Measurements from ENCODE around the gene FANCD2. TPM values are rescaled to one million over a fixed set of nuclear protein-coding genes. Genes with fewer than 3 reads are reported as not detected.
A peak's percentile ranks its signal among the peaks of the same experiment; 100 is the strongest.
"Not testable (repeated sequence)": the region's sequence is repeated elsewhere in the genome, so short reads cannot be mapped to it uniquely, and the experiment has no call there.

FANCD2 gene
- polyA plus RNA-seq, 3 donors: 1.3 to 11.6 (median 2.4) TPM

DNA sequence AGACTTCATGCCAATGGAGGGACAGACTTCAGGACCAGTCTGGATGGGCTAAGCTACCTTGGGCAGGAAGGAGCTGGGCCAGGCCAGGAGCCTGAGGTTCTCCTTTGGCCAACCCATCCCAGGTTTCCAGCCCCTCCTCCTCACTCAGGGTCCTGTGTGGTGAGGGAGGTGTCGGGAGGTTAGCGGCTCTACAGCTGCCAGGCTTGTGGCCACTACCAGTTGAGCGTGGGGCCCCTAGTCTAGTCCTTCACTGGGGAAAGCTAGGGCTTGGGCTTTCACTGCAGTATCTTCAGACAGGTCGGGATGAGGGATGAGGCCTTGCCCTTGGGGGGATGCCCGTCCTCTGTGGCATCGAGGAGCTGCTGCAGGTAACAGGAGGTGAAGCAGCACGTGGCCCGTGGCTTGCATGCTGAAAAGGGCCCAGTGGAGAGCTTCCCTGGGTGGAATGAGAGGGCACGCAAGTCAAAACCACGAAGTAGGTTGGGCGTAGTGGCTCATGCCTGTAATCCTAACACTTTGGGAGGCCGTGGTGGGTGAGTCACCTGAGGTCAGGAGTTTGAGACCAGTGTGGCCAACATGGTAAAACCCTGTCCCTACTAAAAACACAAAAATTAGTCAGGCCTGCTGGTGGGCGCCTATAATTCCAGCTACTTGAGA, 8.5 kb upstream of the FANCD2 start:
- peak overlapping the region in 3 of 7 donors; percentile 43 to 63 (median 53) for H3K27ac Mint-ChIP-seq
- no peaks in the 10 kb centered on the region for H3K27me3 Mint-ChIP-seq (ENCODE audit: low read depth in 3 of 3)
- H3K27me3 ChIP-seq (ENCODE audit: control insufficient read depth in 2 of 2, insufficient read depth in 2 of 2, low read length in 2 of 2): no peaks in the 10 kb centered on the region
- H3K36me3 ChIP-seq (replicated peaks in 1 of 2; ENCODE audit: control insufficient read depth in 1 of 2, insufficient read depth in 2 of 2, low read length in 2 of 2): peaks cover 45 to 55% of the 10 kb centered on the region in 2 donors
- H3K9ac ChIP-seq (ENCODE audit: insufficient read depth, low read length, poor library complexity, severe bottlenecking): no peak overlapping the region
- H2AFZ ChIP-seq (ENCODE audit: insufficient read depth, low read depth, low read length, poor library complexity, severe bottlenecking): no peak overlapping the region
- intact Hi-C loops (cut with micrococcal nuclease): no loop called here
- H3K4me2 ChIP-seq (replicated peaks; ENCODE audit: extremely low read depth, low read length, poor library complexity, severe bottlenecking): no peak overlapping the region
- H3K4me3 Mint-ChIP-seq: no peak overlapping the region
- peaks cover 41 to 62% of the 10 kb centered on the region in 2 donors for H3K36me3 Mint-ChIP-seq
- H3K27ac ChIP-seq (ENCODE audit: low read depth in 1 of 2, low read length in 2 of 2): peak overlapping the region in 1 of 2 donors; percentile 56
- 68% methylated on average over 7 of the region's 13 CpGs for WGBS (ENCODE audit: insufficient coverage)
- peaks cover 0 to 2% (median 0%) of the 10 kb centered on the region in 7 donors for H3K9me3 Mint-ChIP-seq
- DNase-seq: peak in 2 of 3 donors; percentile 14 to 69
- peaks cover 25 to 27% of the 10 kb centered on the region in 2 donors for H3K4me1 ChIP-seq (ENCODE audit: control insufficient read depth in 1 of 2, insufficient read depth in 2 of 2, low read length in 2 of 2)
- H3K79me2 ChIP-seq (ENCODE audit: insufficient read depth, low read length): peaks cover 25% of the 10 kb centered on the region
- H3K4me1 Mint-ChIP-seq: peaks cover 46% of the 10 kb centered on the region
- H3K4me3 ChIP-seq (replicated peaks in 1 of 3; ENCODE audit: low read depth in 2 of 3, low read length in 3 of 3): no peak overlapping the region
- no peaks in the 10 kb centered on the region for H4K20me1 ChIP-seq (ENCODE audit: insufficient read depth, low read length)
- TF ChIP-seq, protein P1, sequence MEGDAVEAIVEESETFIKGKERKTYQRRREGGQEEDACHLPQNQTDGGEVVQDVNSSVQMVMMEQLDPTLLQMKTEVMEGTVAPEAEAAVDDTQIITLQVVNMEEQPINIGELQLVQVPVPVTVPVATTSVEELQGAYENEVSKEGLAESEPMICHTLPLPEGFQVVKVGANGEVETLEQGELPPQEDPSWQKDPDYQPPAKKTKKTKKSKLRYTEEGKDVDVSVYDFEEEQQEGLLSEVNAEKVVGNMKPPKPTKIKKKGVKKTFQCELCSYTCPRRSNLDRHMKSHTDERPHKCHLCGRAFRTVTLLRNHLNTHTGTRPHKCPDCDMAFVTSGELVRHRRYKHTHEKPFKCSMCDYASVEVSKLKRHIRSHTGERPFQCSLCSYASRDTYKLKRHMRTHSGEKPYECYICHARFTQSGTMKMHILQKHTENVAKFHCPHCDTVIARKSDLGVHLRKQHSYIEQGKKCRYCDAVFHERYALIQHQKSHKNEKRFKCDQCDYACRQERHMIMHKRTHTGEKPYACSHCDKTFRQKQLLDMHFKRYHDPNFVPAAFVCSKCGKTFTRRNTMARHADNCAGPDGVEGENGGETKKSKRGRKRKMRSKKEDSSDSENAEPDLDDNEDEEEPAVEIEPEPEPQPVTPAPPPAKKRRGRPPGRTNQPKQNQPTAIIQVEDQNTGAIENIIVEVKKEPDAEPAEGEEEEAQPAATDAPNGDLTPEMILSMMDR (IDR thresholded peaks at IDR 0.05): no peak
- no peaks in the 10 kb centered on the region for H3K9me3 ChIP-seq (replicated peaks in 1 of 2; ENCODE audit: control insufficient read depth in 1 of 2, insufficient read depth in 1 of 2, low read length in 2 of 2)

- H3K9ac ChIP-seq (ENCODE audit: insufficient read depth, low read length, poor library complexity, severe bottlenecking); H3K27me3 Mint-ChIP-seq (ENCODE audit: low read depth in 3 of 3); H2AFZ ChIP-seq (ENCODE audit: insufficient read depth, low read depth, low read length, poor library complexity, severe bottlenecking); H4K20me1 ChIP-seq (ENCODE audit: insufficient read depth, low read length); DNase-seq; H3K9me3 ChIP-seq (replicated peaks in 1 of 2; ENCODE audit: control insufficient read depth in 1 of 2, insufficient read depth in 1 of 2, low read length in 2 of 2); H3K4me2 ChIP-seq (replicated peaks; ENCODE audit: extremely low read depth, low read length, poor library complexity, severe bottlenecking); H3K4me3 ChIP-seq (replicated peaks in 1 of 3; ENCODE audit: low read depth in 2 of 3, low read length in 3 of 3); H3K27ac ChIP-seq (ENCODE audit: low read depth in 1 of 2, low read length in 2 of 2); H3K9me3 Mint-ChIP-seq; H3K4me3 Mint-ChIP-seq; intact Hi-C loops (cut with micrococcal nuclease); H3K27me3 ChIP-seq (ENCODE audit: control insufficient read depth in 2 of 2, insufficient read depth in 2 of 2, low read length in 2 of 2): not testable (repeated sequence)
- 100% methylated on average over 2 of the region's 2 CpGs for WGBS (ENCODE audit: insufficient coverage)
- H3K4me1 Mint-ChIP-seq: peaks cover 53% of the 10 kb centered on the region
- peaks cover 35% of the 10 kb centered on the region for H3K79me2 ChIP-seq (ENCODE audit: insufficient read depth, low read length)
- peak overlapping the region in 2 of 7 donors; percentile 6 to 7 for H3K27ac Mint-ChIP-seq
- H3K4me1 ChIP-seq (ENCODE audit: control insufficient read depth in 1 of 2, insufficient read depth in 2 of 2, low read length in 2 of 2): peaks cover 33% of the 10 kb centered on the region in 2 donors
- peaks cover 50 to 71% of the 10 kb centered on the region in 2 donors for H3K36me3 Mint-ChIP-seq
- peaks cover 52 to 64% of the 10 kb centered on the region in 2 donors for H3K36me3 ChIP-seq (replicated peaks in 1 of 2; ENCODE audit: control insufficient read depth in 1 of 2, insufficient read depth in 2 of 2, low read length in 2 of 2)
Measured at GRCh38 chr3:10018806-10019205, 7.4 kb upstream of the FANCD2 start.
